ENCODE measurements around the gene LRBA.
"Not testable (repeated sequence)": the region's sequence is repeated elsewhere in the genome, so short reads cannot be mapped to it uniquely, and the experiment has no call there.

The LRBA gene

GRCh38 chr4:150942539-150942938, 72.5 kb downstream of the LRBA start:
- DNase-seq = no peak

- DNase-seq = no peak
These were observed 75.0 kb downstream of the LRBA start for GRCh38 chr4:150940123-150940522.

- DNase-seq = no peak
These were observed 75.6 kb downstream of the LRBA start for GRCh38 chr4:150939530-150939929.

- no peak for DNase-seq
These were observed 76.1 kb downstream of the LRBA start for GRCh38 chr4:150938873-150939499.

GRCh38 chr4:150938417-150938816, 76.7 kb downstream of the LRBA start:
- DNase-seq = no peak

- DNase-seq = no peak
These were observed 81.1 kb downstream of the LRBA start for GRCh38 chr4:150934022-150934421.

GRCh38 chr4:150931796-150932195, 83.3 kb downstream of the LRBA start:
- no peak for DNase-seq

GRCh38 chr4:150931005-150931404, 84.1 kb downstream of the LRBA start:
- DNase-seq = no peak

- no peak for DNase-seq
These were observed 91.1 kb downstream of the LRBA start for GRCh38 chr4:150923945-150924344.

- not testable (repeated sequence) for DNase-seq
These were observed 93.6 kb downstream of the LRBA start for GRCh38 chr4:150921486-150921885.

GRCh38 chr4:150918562-150918961, 96.5 kb downstream of the LRBA start:
- DNase-seq = not testable (repeated sequence)

GRCh38 chr4:150911326-150911725, 103.8 kb downstream of the LRBA start:
- no peak for DNase-seq

GRCh38 chr4:150909116-150909515, 106.0 kb downstream of the LRBA start:
- DNase-seq = no peak

- DNase-seq = peak; percentile 7
These were observed 108.0 kb downstream of the LRBA start for GRCh38 chr4:150906987-150907633.

GRCh38 chr4:150904671-150905070, 110.4 kb downstream of the LRBA start:
- no peak for DNase-seq

GRCh38 chr4:150903603-150904002, 111.5 kb downstream of the LRBA start:
- DNase-seq = no peak

GRCh38 chr4:150896497-150896896, 118.6 kb downstream of the LRBA start:
- no peak for DNase-seq

- no peak for DNase-seq
These were observed 124.8 kb downstream of the LRBA start for GRCh38 chr4:150890246-150890645.

- DNase-seq = no peak
These were observed 125.8 kb downstream of the LRBA start for GRCh38 chr4:150889306-150889705.

- no peak for DNase-seq
These were observed 126.5 kb downstream of the LRBA start for GRCh38 chr4:150888625-150889024.

- DNase-seq = no peak
These were observed 126.9 kb downstream of the LRBA start for GRCh38 chr4:150888217-150888616.

- no peak for DNase-seq
These were observed 128.5 kb downstream of the LRBA start for GRCh38 chr4:150886597-150886996.

GRCh38 chr4:150884625-150885024, 130.5 kb downstream of the LRBA start:
- no peak for DNase-seq

- DNase-seq = no peak
These were observed 139.7 kb downstream of the LRBA start for GRCh38 chr4:150875367-150875766.
